IMR-90 (cell line): Measurements from ENCODE around the gene SKP1.

Source experiments
- BHLHE40 ChIP-seq: fragments of 150-350 bp; IDR thresholded peaks from 2 replicates; pipeline ENCODE4 v1.6.1; 2016; ENCODE audit warnings: mild to moderate bottlenecking, low read depth, low read length
- CEBPB ChIP-seq: IDR thresholded peaks from 2 replicates; pipeline ENCODE4 v1.6.1; 2012; ENCODE audit warnings: low read depth, low read length, improper control_type of control experiment
- CTCF ChIP-seq: conservative IDR thresholded peaks from 2 replicates; pipeline ENCODE4 v1.5.1; 2012; ENCODE audit warnings: mild to moderate bottlenecking, low read depth, low read length, improper control_type of control experiment
- ELK1 ChIP-seq: fragments of 150-350 bp; IDR thresholded peaks from 2 replicates; pipeline ENCODE4 v1.6.1; 2016; ENCODE audit warnings: low read depth, mild to moderate bottlenecking, low read length, moderate library complexity, borderline replicate concordance
- MAZ ChIP-seq: IDR thresholded peaks from 2 replicates; pipeline ENCODE4 v1.6.1; 2012; ENCODE audit warnings: low read depth, mild to moderate bottlenecking, low read length, improper control_type of control experiment, moderate library complexity, borderline replicate concordance
- MXI1 ChIP-seq: IDR thresholded peaks from 2 replicates; pipeline ENCODE4 v1.6.1; 2012; ENCODE audit warnings: low read depth, mild to moderate bottlenecking, low read length, moderate library complexity, borderline replicate concordance
- NFE2L2 ChIP-seq: fragments of 150-350 bp; IDR thresholded peaks from 2 replicates; pipeline ENCODE4 v1.6.1; 2016; ENCODE audit warnings: low read depth, mild to moderate bottlenecking, low read length
- POLR2A ChIP-seq: IDR thresholded peaks from 2 replicates; pipeline ENCODE4 v1.6.1; 2012; ENCODE audit warnings: mild to moderate bottlenecking, low read depth, low read length
- RAD21 ChIP-seq: IDR thresholded peaks from 2 replicates; pipeline ENCODE4 v1.6.1; 2012; ENCODE audit warnings: low read length, improper control_type of control experiment
- SMC3 ChIP-seq: fragments of 150-350 bp; IDR thresholded peaks from 2 replicates; pipeline ENCODE4 v1.6.1; 2016; ENCODE audit warnings: low read depth, mild to moderate bottlenecking, antibody characterized with exemption, low read length, moderate library complexity
- TF ChIP-seq, protein P1 (sequence below): fragments of 150-350 bp; IDR thresholded peaks from 2 replicates; pipeline ENCODE4 v1.6.1; 2017; ENCODE audit warnings: mild to moderate bottlenecking, antibody characterized with exemption, low read length, low read depth

DNA sequence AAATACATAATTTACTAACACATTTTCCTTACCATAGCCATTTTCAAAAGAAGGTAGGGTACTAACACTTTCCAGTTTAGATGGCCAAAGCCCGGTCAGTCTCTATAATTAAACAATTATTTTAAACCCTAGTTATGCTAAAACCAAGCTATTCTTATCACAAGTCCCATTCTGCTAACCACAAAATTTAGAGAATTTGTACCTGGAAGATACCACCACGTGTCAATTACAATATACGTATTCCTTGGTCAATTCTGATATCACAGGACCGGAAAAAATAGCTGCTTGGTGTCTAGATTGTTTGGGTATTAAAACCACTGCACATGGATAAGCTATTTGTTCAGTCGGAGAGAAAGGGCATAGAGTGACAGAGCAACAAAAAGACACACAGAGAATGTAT, 18.9 kb upstream of the SKP1 start:
- no peak for TF ChIP-seq CTCF
- TF ChIP-seq ELK1: no peak
- TF ChIP-seq SMC3: no peak
- TF ChIP-seq POLR2A: no peak
- no peak for TF ChIP-seq CEBPB
- no peak for TF ChIP-seq RAD21
- no peak for TF ChIP-seq BHLHE40
- TF ChIP-seq NFE2L2: no peak
- no peak for TF ChIP-seq MXI1
- no peak for TF ChIP-seq MAZ
- TF ChIP-seq, protein P1, sequence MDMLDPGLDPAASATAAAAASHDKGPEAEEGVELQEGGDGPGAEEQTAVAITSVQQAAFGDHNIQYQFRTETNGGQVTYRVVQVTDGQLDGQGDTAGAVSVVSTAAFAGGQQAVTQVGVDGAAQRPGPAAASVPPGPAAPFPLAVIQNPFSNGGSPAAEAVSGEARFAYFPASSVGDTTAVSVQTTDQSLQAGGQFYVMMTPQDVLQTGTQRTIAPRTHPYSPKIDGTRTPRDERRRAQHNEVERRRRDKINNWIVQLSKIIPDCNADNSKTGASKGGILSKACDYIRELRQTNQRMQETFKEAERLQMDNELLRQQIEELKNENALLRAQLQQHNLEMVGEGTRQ: no peak
